CD4-positive, CD25-positive, alpha-beta regulatory T cell (primary cell): Measurements from ENCODE around the gene ADCY10. TPM values are rescaled to one million over a fixed set of nuclear protein-coding genes. Genes with fewer than 3 reads are reported as not detected.
"Not testable (repeated sequence)": the region's sequence is repeated elsewhere in the genome, so short reads cannot be mapped to it uniquely, and the experiment has no call there.

Source experiments
- ATAC-seq, 2 donors: fragments of 150-1000 bp; cut with Tn5 transposase; one replicate each; pipeline ENCODE4 v1.10.0; 2021; ENCODE audit warnings: low read depth in 2 of 2, moderate number of reproducible peaks in 2 of 2, moderate library complexity in 1 of 2
- DNase-seq, 3 donors: peaks; one replicate each; pipeline versions ENCODE4 v3.0.0 to v3.0.0-alpha.2; 2012 to 2022; ENCODE audit warnings: mixed read lengths in 1 of 3
- H3K27ac ChIP-seq: one replicate; pipeline ENCODE4 v1.7.0; 2013; ENCODE audit warnings: mild to moderate bottlenecking, low read length; ENCODE audit not compliant: insufficient read depth, poor library complexity, severe bottlenecking
- H3K27me3 ChIP-seq: one replicate; pipeline ENCODE4 v1.7.0; 2013; ENCODE audit warnings: low read length; ENCODE audit not compliant: control insufficient read depth, insufficient read depth
- H3K36me3 ChIP-seq: one replicate; pipeline ENCODE4 v1.7.0; 2013; ENCODE audit warnings: mild to moderate bottlenecking, low read length, moderate library complexity; ENCODE audit not compliant: control insufficient read depth, insufficient read depth
- H3K4me1 ChIP-seq: 2 replicates; pipeline ENCODE4 v1.7.0; 2013; ENCODE audit warnings: mild to moderate bottlenecking, low read length; ENCODE audit not compliant: insufficient read depth, control insufficient read depth, poor library complexity, severe bottlenecking
- H3K4me3 ChIP-seq: one replicate; pipeline ENCODE4 v1.7.0; 2013; ENCODE audit warnings: low read depth, mild to moderate bottlenecking, low read length, moderate library complexity
- H3K9me3 ChIP-seq, 2 experiments: 1 replicate in 1 of 2; 2 replicates in 1 of 2; pipeline ENCODE4 v1.7.0; 2013; ENCODE audit warnings: low read length in 2 of 2, mild to moderate bottlenecking in 1 of 2, moderate library complexity in 1 of 2; ENCODE audit not compliant: control insufficient read depth in 2 of 2
- H3K27ac Mint-ChIP-seq, 3 donors: one replicate each; pipeline ENCODE4 v1.8.0; 2020 to 2022; ENCODE audit warnings: mild to moderate bottlenecking in 3 of 3, mixed read lengths in 3 of 3, moderate library complexity in 2 of 3
- H3K27me3 Mint-ChIP-seq: one replicate; pipeline ENCODE4 v1.8.0; 2022; ENCODE audit warnings: mild to moderate bottlenecking, mixed read lengths
- H3K36me3 Mint-ChIP-seq: one replicate; pipeline ENCODE4 v1.8.0; 2020; ENCODE audit warnings: mixed read lengths
- H3K4me1 Mint-ChIP-seq, 4 donors: one replicate each; pipeline ENCODE4 v1.8.0; 2020 to 2022; ENCODE audit warnings: mixed read lengths in 4 of 4, mild to moderate bottlenecking in 1 of 4
- H3K4me3 Mint-ChIP-seq, 4 donors: one replicate each; pipeline ENCODE4 v1.8.0; 2020 to 2022; ENCODE audit warnings: mild to moderate bottlenecking in 4 of 4, mixed read lengths in 4 of 4, moderate library complexity in 3 of 4
- H3K9me3 Mint-ChIP-seq, 7 donors: one replicate each; pipeline ENCODE4 v1.8.0; 2020 to 2022; ENCODE audit warnings: mixed read lengths in 7 of 7, mild to moderate bottlenecking in 3 of 7, moderate library complexity in 2 of 7
- polyA plus RNA-seq, 4 donors: library from polyadenylated mRNA; unstranded; fragments of 300-500 nt; fragmentation: Illumina TruSeq; gene quantifications; one replicate each; pipeline ENCODE4 v1.2.3, GENCODE V29; 2021
- total RNA-seq: library from RNA; stranded (reverse); gene quantifications from one replicate; pipeline ENCODE4 v1.2.3, GENCODE V29; 2022

Gene ADCY10
- total and polyA plus RNA-seq, 5 donors from 2014 or later = 0.10 TPM; not detected in 4

GRCh38 chr1:167808104-167808503 lies 105.8 kb downstream of the ADCY10 start:
- Mint-ChIP-seq H3K36me3 (peaks cover 5% of the 10 kb centered on the region), H3K27ac (no peak overlapping the region), H3K4me3 (no peak overlapping the region), H3K9me3 (peaks cover 0 to 14% (median 5%) of the 10 kb centered on the region in 7 donors), H3K27me3 (peaks cover 18% of the 10 kb centered on the region), H3K4me1 (peaks cover 12 to 29% (median 24%) of the 10 kb centered on the region in 4 donors)
- ATAC-seq = no peak
- H3K27me3 ChIP-seq = no peaks in the 10 kb centered on the region
- H3K9me3 ChIP-seq = peaks cover 0 to 8% of the 10 kb centered on the region in 2 experiments
- no peak for DNase-seq
- no peak overlapping the region for H3K4me3 ChIP-seq
- H3K4me1 ChIP-seq = peaks cover 25% of the 10 kb centered on the region
- no peaks in the 10 kb centered on the region for H3K36me3 ChIP-seq
- H3K27ac ChIP-seq = no peak overlapping the region

- not testable (repeated sequence) for H3K9me3 ChIP-seq, H3K4me3 Mint-ChIP-seq, H3K27ac Mint-ChIP-seq, H3K36me3 ChIP-seq, H3K27me3 Mint-ChIP-seq, H3K4me3 ChIP-seq, DNase-seq, H3K27me3 ChIP-seq, H3K36me3 Mint-ChIP-seq, H3K9me3 Mint-ChIP-seq, ATAC-seq, H3K27ac ChIP-seq
- peaks cover 28% of the 10 kb centered on the region for H3K4me1 ChIP-seq
- H3K4me1 Mint-ChIP-seq = peaks cover 12 to 33% (median 25%) of the 10 kb centered on the region in 4 donors
These were observed 107.3 kb downstream of the ADCY10 start for GRCh38 chr1:167806676-167807075.

DNA sequence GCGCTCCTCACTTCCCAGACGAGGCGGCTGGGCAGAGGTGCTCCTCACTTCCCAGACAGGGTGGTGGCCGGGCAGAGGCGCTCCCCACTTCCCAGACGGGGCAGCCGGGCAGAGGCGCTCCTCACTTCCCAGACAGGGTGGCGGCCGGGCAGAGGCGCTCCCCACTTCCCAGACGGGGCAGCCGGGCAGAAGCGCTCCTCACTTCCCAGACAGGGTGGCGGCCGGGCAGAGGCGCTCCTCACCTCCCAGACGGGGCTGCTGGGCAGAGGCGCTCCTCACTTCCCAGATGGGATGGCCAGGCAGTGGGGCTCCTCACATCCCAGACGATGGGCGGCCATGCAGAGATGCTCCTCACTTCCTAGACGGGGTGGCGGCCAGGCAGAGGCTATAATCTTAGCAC lies 107.7 kb downstream of the ADCY10 start:
- H3K36me3 Mint-ChIP-seq, H3K27me3 Mint-ChIP-seq, ATAC-seq, H3K27me3 ChIP-seq, H3K4me3 ChIP-seq, H3K9me3 ChIP-seq, DNase-seq, H3K9me3 Mint-ChIP-seq, H3K36me3 ChIP-seq, H3K27ac ChIP-seq: not testable (repeated sequence)
- peaks cover 12 to 33% (median 25%) of the 10 kb centered on the region in 4 donors for H3K4me1 Mint-ChIP-seq
- peak overlapping the region in 1 of 4 donors; percentile 52 for H3K4me3 Mint-ChIP-seq
- H3K27ac Mint-ChIP-seq = peak overlapping the region in 1 of 3 donors; percentile 82
- H3K4me1 ChIP-seq = peaks cover 28% of the 10 kb centered on the region

GRCh38 chr1:167805041-167805556 lies 108.8 kb downstream of the ADCY10 start:
- H3K27me3 ChIP-seq = no peaks in the 10 kb centered on the region
- Mint-ChIP-seq H3K9me3 (peaks cover 0 to 3% (median 0%) of the 10 kb centered on the region in 7 donors), H3K27me3 (peaks cover 4% of the 10 kb centered on the region), H3K4me1 (peaks cover 12 to 33% (median 25%) of the 10 kb centered on the region in 4 donors), H3K36me3 (no peaks in the 10 kb centered on the region), H3K27ac (peak overlapping the region; percentile 81 to 97 (median 82)), H3K4me3 (peak overlapping the region; percentile 26 to 83 (median 77))
- DNase-seq (peak in 2 of 3 donors; percentile 54 to 82), ATAC-seq (peak; percentile 72 to 81)
- peak overlapping the region; percentile 22 for H3K4me3 ChIP-seq
- H3K9me3 ChIP-seq = no peaks in the 10 kb centered on the region
- no peak overlapping the region for H3K27ac ChIP-seq
- H3K36me3 ChIP-seq = no peaks in the 10 kb centered on the region
- H3K4me1 ChIP-seq = peaks cover 28% of the 10 kb centered on the region

GRCh38 chr1:167803358-167804207 lies 110.4 kb downstream of the ADCY10 start:
- H3K27ac Mint-ChIP-seq = peak overlapping the region in 2 of 3 donors; percentile 61 to 82

DNA sequence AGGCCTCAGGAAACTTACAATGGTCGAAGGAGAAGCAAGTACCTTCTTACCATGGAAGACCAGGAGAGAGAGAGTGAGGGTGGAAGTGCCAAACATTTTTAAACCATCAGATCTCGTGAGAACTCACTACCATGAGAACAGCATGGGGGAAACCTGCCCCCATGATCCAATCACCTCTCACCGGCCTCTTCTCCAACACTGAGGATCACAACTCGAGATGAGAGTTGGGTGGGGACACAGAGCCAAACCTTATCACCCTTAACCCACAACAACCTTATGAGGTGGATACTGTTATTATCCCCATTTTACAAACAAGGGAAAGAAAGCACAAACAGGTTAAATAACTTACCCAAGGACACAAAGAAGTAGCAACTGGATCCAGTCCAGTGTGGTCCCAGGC lies 111.7 kb downstream of the ADCY10 start:
- Histone ChIP-seq H3K27me3 (no peaks in the 10 kb centered on the region), H3K27ac (no peak overlapping the region), H3K9me3 (no peaks in the 10 kb centered on the region), H3K4me3 (no peak overlapping the region), H3K36me3 (no peaks in the 10 kb centered on the region), H3K4me1 (peaks cover 28% of the 10 kb centered on the region)
- Mint-ChIP-seq H3K4me3 (no peak overlapping the region), H3K9me3 (peaks cover 0 to 1% (median 0%) of the 10 kb centered on the region in 7 donors), H3K27ac (no peak overlapping the region), H3K4me1 (peaks cover 12 to 33% (median 26%) of the 10 kb centered on the region in 4 donors), H3K36me3 (no peaks in the 10 kb centered on the region), H3K27me3 (peaks cover 4% of the 10 kb centered on the region)
- ATAC-seq = no peak
- no peak for DNase-seq

More at GRCh38 chr1:167803358-167804207, 110.4 kb downstream of the ADCY10 start:
- peaks cover 28% of the 10 kb centered on the region for H3K4me1 ChIP-seq
- peaks cover 12 to 33% (median 25%) of the 10 kb centered on the region in 4 donors for H3K4me1 Mint-ChIP-seq
- H3K36me3 ChIP-seq = no peaks in the 10 kb centered on the region
- H3K9me3 Mint-ChIP-seq = peaks cover 0 to 1% (median 0%) of the 10 kb centered on the region in 7 donors
- peak overlapping the region; percentile 27 for H3K4me3 ChIP-seq
- no peaks in the 10 kb centered on the region for H3K9me3 ChIP-seq
- H3K27me3 ChIP-seq = no peaks in the 10 kb centered on the region
- ATAC-seq (peak; percentile 78 to 79), DNase-seq (peak; percentile 64 to 86 (median 71))
- peaks cover 4% of the 10 kb centered on the region for H3K27me3 Mint-ChIP-seq
- no peaks in the 10 kb centered on the region for H3K36me3 Mint-ChIP-seq
- H3K4me3 Mint-ChIP-seq = peak overlapping the region in 3 of 4 donors; percentile 26 to 69 (median 67)
- H3K27ac ChIP-seq = peak overlapping the region; percentile 48

DNA sequence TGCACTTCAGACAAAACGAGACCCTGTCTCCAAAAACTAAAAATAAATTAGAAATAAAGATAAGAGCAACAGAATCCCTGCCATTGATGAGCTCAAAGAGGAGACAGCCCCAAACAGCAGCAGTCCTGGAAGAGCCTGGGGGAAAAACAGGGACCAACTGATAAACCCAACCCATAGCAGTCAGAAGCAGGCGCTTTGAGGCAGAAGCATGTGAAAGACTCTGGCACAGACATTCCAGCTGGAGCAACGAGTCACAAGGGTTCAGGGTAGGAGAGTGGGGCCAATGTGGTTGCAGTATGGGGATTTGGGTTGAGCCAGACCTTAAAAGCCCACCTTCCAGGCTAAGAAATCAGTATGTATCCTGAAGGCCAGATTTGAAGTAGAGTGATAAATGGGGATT lies 113.7 kb downstream of the ADCY10 start:
- no peaks in the 10 kb centered on the region for H3K36me3 ChIP-seq
- peaks cover 24% of the 10 kb centered on the region for H3K4me1 ChIP-seq
- DNase-seq = no peak
- H3K4me3 Mint-ChIP-seq = peak overlapping the region in 1 of 4 donors; percentile 14
- H3K36me3 Mint-ChIP-seq = no peaks in the 10 kb centered on the region
- H3K27ac ChIP-seq = no peak overlapping the region
- H3K27ac Mint-ChIP-seq = peak overlapping the region in 1 of 3 donors; percentile 74
- H3K4me1 Mint-ChIP-seq = peaks cover 9 to 32% (median 19%) of the 10 kb centered on the region in 4 donors
- ATAC-seq = no peak
- no peak overlapping the region for H3K4me3 ChIP-seq
- no peaks in the 10 kb centered on the region for H3K9me3 Mint-ChIP-seq
- no peaks in the 10 kb centered on the region for H3K9me3 ChIP-seq
- H3K27me3 Mint-ChIP-seq = peaks cover 4% of the 10 kb centered on the region
- no peaks in the 10 kb centered on the region for H3K27me3 ChIP-seq
